DOHH2 (cell line): ENCODE measurements around the gene CCHCR1.

Source experiments
- EZH2phosphoT487 ChIP-seq: fragments of 200-600 bp; sonication (generic); IDR thresholded peaks from 2 replicates; pipeline ENCODE4 v1.6.1; 2017; ENCODE audit warnings: borderline replicate concordance, mild to moderate bottlenecking, antibody characterized with exemption, low read length, moderate library complexity, mixed read lengths
- TF ChIP-seq, protein P1 (sequence below): fragments of 200-600 bp; sonication (generic); IDR thresholded peaks from one replicate; pipeline ENCODE4 v1.5.1; 2014; ENCODE audit warnings: antibody characterized with exemption, mild to moderate bottlenecking, low read depth, low read length; ENCODE audit not compliant: poor library complexity, severe bottlenecking

DNA sequence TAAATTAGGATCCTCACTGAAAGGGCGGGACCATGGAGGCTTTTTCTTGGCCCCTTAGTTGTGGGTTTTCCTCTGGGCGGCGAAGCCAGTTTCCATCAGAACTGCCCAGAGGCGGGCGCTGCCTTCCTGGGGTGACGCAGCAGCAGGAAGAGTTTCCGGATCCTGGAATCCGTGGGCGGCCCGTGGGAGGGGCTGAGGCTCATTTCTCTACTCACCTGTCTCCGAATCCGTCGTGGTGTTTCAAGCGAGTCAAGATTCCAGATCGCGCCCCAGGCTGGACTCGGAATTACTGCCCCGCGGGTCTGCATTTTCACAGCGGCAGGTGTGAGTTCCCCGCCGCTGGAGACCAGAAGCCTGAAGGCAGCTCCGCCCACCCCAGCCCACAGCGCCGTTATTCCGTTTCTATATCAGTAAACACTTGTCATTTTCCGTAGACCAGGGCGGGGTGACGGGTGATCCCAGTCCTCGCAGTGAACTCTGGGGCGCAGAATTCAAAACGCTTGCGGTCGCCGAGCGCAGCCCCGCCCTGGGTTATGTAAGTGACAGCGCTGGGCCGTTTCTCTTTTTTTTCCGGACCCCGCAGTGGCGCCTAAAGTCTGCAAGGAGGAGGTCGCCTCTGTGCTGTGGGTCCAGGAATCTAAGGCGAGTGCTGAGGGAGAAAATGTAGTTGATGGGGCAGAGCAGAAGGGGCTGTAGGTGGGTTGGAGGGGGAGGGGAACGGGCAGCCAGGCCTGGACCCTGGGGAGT lies 40.1 kb upstream of the CCHCR1 start:
- TF ChIP-seq, protein P1, sequence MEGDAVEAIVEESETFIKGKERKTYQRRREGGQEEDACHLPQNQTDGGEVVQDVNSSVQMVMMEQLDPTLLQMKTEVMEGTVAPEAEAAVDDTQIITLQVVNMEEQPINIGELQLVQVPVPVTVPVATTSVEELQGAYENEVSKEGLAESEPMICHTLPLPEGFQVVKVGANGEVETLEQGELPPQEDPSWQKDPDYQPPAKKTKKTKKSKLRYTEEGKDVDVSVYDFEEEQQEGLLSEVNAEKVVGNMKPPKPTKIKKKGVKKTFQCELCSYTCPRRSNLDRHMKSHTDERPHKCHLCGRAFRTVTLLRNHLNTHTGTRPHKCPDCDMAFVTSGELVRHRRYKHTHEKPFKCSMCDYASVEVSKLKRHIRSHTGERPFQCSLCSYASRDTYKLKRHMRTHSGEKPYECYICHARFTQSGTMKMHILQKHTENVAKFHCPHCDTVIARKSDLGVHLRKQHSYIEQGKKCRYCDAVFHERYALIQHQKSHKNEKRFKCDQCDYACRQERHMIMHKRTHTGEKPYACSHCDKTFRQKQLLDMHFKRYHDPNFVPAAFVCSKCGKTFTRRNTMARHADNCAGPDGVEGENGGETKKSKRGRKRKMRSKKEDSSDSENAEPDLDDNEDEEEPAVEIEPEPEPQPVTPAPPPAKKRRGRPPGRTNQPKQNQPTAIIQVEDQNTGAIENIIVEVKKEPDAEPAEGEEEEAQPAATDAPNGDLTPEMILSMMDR, result no peak
- TF ChIP-seq EZH2phosphoT487, result no peak
